IPS-18c (cell line): ENCODE measurements around the gene DCBLD1.
"Not testable (repeated sequence)": the region's sequence is repeated elsewhere in the genome, so short reads cannot be mapped to it uniquely, and the experiment has no call there.

Source experiments
- H3K4me3 ChIP-seq: 2 replicates; pipeline ENCODE4 v1.7.0; 2013; ENCODE audit warnings: low read depth, mild to moderate bottlenecking, low read length, moderate library complexity; ENCODE audit not compliant: insufficient read depth
- H3K9me3 ChIP-seq: one replicate; pipeline ENCODE4 v1.6.1; 2013; ENCODE audit warnings: mild to moderate bottlenecking, low read length, moderate library complexity; ENCODE audit not compliant: control insufficient read depth, insufficient read depth

The DCBLD1 gene

DNA sequence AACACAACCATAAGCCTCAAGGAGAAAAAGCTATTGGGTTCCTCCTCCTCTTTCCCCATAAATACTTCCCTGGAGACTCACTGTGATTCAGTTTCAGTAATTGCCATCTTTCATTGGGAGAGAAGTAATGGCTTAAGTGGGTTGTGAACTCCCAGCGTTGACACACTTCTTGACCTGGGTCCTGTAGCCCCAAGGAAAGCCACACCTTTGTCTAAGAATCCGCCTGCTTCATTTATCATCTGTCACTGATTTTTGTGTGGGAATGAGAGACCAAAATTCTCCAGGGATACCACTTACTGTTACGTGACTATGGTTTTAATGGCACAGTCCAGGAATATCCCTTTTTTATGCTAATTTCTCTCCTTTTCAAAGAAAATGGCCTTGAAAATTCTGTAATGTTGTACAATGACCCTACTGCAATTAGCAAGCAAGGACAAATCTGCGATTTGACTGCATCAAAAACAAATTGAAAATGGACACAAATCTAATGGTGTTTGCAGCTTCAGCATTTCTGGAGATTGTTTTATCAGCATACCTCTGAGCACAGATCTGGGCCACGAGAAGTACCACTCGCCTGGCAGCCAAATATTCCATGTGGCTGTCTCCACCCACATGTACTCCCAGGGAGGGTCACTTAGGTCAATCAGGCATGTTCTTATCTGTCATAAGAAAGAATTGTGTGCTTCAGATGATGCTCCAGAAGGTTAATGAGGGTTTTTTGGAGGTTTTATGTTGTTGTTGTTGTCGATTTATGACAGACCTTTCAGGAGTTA is 29.8 kb downstream of the DCBLD1 start:
- H3K9me3 ChIP-seq, result no peaks in the 10 kb centered on the region
- no peak overlapping the region for H3K4me3 ChIP-seq

DNA sequence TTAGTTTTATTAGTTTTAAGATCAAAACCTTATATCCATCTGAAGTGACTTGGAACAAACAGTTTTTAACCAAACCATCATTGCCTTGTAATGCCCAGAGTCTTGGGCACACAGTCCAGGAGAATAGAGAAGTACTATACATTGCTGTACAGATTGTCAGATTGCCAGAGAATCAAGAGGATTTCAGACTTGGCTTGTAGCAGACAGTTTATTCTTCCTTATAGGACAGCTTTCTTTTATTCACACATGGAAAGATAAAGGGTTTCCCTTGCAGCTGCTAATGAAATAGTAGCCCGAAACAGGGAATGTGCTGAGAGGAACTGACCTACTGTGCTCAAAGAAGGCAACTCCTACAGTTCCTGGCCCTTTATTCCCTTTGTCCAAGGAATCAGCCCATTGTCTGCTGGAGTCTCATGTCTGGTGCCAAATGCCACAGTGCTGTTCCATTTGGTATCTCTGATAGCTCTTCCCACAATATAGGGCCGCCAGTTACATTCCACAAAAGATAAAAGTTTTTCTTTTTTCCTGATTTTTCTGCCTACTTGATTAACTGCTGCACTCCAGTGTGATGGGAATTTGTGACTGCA is 30.6 kb downstream of the DCBLD1 start:
- Histone ChIP-seq H3K9me3 (no peaks in the 10 kb centered on the region), H3K4me3 (no peak overlapping the region)

DNA sequence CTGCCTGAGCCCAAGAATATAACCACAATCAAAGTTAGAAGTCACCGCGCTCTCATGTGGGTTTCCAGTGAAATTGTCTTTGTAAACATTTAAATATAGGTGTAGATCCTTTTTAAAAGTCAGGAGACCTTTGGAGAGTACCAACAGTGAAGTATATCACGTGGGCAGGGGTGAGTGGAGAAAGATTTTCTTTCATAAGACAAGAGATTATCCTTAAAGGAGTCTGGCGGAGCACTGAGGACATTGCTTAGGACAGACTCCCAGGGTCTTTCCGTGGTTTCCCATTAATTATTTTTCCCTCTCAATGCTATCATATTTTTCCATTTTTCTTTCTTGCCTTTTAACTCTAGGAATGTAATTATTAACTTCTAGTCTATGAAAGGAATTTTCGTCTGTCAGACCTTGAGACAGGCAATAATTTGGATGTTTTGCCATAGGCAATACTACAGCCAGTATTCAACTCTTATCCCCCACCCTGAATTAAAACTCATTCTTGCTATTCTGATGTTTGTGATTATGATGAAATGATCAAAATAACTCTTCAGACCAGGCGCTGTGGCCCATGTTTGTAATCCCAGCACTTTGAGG is 31.4 kb downstream of the DCBLD1 start:
- H3K4me3 ChIP-seq, result no peak overlapping the region
- no peaks in the 10 kb centered on the region for H3K9me3 ChIP-seq

DNA sequence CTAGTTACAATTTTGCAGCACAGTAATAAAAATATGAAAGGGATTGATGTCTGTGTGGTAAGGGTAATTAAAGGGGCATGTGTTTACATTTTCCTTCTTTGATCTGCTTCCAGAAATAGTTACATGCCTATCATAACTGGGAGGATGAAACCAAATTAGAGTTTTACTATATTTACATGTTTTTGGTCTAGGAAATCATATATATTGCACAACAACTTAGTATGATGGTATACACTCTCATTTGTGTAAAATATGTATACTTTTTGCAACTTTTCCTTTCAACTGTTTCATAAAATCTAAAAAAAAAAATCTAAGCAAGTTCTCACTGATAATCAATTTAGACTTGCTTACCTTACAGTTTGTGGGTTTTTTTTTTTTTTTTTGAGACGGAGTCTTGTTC is 32.2 kb downstream of the DCBLD1 start:
- H3K9me3 ChIP-seq, result no peaks in the 10 kb centered on the region
- H3K4me3 ChIP-seq, result no peak overlapping the region

DNA sequence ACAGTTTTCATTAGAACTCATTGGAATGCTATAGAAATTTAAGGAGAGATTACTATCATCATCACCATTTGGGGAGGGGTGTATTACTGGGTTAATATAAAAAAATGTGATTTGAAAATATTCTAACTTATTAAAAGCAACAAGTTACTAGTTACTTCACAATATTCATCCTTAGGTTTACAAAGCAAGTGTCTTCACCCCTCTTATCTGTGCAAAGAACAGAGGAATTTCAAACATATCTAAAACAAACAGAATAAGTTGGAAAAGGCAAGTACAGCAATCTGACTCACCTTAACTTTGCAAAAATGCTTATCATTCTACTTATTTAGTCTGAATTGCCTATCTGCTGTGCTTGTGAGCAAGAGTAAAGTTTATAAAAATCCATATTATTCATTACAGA is 32.9 kb downstream of the DCBLD1 start:
- Histone ChIP-seq H3K9me3 (no peaks in the 10 kb centered on the region), H3K4me3 (no peak overlapping the region)

DNA sequence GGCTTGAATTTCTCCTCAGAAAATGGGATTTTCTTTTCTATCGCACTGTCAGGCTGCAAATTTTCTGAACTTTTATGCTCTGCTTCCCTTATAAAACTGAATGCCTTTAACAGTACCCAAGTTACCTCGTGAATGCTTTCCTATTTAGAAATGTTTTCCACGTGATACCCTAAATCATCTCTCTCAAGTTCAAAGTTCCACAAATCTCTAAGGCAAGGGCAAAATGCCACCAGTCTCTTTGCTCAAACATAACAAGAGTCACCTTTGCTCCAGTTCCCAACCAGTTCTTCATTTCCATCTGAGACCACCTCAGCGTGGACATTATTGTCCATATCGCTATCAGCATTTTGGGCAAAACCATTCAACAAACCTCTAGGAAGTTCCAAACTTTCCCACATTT is 35.5 kb downstream of the DCBLD1 start:
- not testable (repeated sequence) for H3K4me3 ChIP-seq, H3K9me3 ChIP-seq

DNA sequence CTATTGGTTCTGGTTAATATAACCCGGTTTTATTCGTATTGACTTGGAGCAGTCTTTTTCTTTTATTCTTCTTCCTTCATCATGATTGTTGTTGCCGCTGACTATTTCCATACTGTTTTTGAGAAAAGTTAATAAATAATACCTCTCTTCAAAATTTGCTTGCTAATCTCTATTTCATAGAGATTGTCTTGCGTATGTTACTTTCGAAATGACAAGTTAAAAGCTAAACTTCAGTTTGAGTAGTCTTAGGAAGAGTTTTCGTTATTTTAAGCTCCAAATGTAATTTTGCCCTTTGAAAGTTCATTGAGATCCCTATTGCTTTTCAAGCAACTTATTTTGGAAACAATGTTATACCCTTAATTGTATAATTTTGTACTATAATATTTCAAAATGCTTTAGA is 36.4 kb downstream of the DCBLD1 start:
- Histone ChIP-seq H3K9me3 (no peaks in the 10 kb centered on the region), H3K4me3 (no peak overlapping the region)

DNA sequence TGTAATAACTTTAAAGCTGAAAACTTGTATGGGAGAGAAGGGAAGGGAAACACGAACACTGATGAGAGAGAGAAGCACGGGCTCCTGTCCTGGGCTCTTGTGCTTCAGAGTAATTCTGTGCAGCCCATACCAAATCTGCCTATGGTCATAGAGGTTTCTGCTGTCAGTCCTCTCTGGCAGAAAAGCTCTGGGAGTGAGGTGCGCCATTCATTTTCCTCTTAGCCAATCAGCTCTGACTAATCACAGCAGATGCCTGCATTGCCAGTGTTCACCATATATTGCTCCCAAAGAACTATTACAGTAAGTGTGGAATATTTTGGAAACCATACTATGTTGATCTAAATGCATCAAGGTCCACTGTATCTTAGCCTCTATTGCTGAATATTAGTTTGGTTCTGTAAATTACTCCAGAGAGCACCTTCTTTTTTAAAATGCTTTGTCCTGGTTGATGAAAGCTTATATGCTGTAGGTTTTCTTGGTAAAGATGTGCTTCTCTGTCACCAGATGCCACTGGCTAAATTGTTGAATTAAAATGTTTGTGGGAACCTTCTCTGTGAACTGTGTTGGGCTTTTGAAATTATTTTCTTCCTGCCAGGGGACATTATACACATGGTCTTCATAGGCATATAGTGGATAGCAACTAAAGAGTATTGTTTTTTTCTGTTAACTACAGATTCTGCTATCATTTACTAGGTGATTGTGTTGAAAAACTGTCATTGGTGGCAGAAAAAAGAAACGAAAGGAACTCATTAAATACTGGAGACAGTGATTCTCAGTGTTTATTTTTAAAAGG is 38.3 kb downstream of the DCBLD1 start:
- no peak overlapping the region for H3K4me3 ChIP-seq

DNA sequence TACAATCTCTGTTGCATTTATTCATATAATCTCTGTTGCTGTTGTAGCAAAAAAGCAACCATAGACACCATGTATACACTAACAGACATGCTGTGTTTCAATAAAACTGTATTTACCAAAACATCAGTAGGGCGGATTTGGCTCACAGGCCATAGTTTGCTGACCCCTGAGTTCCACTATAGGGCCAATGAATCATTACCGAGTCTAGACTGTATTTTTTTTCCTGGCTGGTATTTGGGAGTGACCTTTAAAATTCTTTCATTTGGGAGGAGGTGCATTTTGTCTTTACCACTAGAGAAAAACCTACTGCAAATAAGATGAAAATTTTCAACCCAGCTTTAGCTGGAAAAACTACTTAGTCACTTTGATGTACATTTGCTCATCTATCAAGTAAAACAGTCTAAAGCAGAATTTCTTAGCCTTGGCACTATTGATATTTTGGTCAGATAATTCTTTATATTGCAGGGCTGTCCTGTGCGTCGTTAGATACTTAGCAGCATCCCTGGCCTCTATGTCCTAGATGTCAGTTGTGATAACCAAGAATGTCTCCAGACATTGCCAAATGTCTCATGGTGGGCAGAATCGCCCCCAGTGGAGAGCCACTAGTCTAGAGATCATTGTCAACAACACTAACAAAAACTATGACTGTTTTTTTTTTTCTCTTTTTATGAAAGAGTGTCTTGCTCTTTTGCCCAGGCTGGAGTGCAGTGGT is 39.5 kb downstream of the DCBLD1 start:
- no peak overlapping the region for H3K4me3 ChIP-seq
- no peaks in the 10 kb centered on the region for H3K9me3 ChIP-seq

More for the DNA sequence above, 38.3 kb downstream of the DCBLD1 start:
- no peaks in the 10 kb centered on the region for H3K9me3 ChIP-seq

DNA sequence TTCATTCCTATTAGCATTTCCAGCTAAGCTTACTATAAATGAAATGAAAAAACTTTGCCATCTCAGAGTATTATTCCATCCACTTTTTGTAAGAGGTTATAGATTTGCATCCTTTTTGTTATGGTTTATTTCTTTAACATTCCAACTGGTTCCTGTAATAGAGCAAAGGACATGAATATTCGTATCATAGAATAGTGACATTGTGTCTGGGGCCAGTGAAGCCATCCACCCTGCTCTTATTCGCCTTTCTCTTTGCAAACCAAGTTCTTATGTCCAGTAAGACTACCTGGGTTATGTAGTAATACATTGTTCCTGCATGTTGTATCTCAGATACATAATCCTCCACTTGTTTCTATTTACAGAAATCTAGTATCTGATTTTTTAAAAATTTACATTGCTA is 43.1 kb downstream of the DCBLD1 start:
- Histone ChIP-seq H3K9me3 (no peaks in the 10 kb centered on the region), H3K4me3 (no peak overlapping the region)

DNA sequence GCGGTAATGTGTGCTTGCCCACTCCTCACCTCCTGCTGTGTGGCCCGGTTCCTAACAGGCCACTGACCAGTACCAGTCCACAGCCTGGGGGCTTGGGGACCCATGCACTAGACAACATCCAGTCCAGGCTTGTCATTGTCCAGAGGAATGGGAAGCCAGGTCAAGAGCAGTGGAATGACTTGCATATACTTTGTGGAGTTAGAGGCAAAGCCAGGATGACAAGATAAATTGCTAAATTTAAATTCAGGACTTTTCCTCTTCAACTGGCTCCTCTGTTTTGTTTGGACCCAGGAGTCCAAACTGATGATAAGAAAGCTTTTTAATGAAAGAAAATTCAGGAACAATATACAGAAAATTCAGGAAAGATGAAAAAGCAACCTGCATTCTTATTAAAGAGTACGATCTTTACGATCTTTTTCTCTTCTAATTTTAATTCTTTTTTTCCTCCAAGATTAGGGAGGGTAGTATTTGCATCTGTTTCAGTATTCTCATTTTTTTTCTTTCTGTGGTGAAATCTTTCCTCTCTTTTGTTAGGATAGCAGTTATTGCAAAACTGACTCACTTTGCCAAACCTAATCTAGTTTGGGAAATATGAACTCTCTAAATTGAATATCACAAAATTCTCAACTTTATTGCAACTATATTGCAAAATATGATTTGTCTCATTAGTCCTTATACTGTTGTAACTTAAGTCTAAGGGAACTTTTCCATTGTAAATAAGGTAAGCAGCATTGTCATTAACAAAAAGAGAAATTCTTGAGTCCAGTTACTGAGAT is 48.2 kb downstream of the DCBLD1 start:
- H3K4me3 ChIP-seq, result no peak overlapping the region
- no peaks in the 10 kb centered on the region for H3K9me3 ChIP-seq

DNA sequence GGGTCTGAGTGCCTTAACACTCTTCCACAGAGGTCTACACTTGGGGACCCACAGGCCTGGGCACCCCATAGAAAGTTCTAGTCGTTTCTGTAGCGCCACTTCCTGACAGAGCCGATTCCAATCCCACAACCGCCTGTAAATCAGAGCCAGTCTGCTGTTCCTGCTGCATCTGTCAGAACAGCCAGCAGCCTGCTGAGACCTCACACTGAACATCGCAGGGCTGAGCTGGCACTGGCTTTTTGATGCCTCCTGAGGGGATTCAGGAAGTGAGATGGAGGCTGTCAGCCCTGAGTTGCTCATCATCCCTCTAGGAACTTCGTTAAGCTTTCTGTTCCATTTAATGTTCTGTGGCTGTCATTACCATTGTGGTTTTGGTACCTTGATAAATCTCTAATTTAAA is 48.9 kb downstream of the DCBLD1 start:
- Histone ChIP-seq H3K9me3 (no peaks in the 10 kb centered on the region), H3K4me3 (no peak overlapping the region)

DNA sequence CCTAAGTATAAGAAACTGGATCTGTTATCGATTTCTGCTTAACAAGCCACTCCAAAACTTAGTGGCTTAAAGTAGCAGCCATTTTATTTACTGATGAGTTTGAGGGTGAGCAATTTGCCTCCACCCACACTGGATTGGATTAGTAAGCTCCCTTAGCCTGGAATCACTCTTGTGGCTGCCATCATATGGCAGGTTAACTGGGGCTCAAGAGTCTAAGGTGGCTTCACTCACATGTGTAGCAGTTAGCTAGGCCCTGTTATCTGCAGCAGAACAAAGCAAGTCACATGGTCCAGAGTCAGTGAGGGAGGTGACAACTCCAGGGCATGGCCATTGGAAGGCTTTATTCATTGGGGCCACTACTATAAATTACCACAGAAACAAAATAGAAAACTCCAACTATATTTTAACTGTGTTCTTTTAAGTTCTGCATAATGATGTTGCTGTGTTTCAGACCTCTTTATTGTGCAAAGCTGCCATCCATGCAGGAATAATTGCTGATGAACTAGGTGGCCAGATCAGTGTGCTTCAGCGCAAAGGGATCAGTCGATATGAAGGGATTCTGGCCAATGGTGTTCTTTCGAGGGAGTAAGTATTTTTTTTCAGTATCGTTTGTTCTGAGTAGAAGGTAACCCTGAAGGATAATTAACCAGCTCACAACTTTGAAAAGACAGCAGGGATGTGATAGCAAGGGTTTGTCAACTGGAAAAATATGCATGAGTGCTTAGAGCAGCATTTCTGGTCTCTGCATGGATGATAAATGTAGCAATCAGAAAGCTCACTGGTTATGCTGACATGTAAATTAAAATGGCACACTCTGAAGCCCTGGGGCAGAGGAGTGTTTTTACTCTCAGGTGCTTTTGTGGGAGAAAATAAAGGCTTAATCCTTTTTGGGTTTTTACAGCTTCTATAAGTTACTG is 49.6 kb downstream of the DCBLD1 start:
- no peaks in the 10 kb centered on the region for H3K9me3 ChIP-seq
- H3K4me3 ChIP-seq, result no peak overlapping the region

DNA sequence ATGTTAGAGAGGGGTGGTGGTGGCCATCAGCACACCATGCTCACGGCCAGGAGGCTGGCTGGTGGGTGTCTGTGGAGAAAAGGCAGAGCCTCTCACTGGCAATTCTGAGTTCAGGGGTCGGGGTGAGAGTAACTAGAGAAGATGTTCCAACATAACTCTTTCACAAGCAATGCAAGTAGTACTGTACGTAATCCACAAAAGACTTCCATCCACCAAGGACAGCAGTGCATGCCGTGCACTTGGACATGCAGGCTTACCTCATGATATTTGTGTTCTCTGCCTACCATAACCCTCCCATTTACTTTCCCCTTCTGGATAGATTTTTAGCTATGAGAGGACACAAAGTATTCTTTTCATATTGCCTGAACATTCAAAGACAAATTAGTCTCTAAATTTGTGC is 51.3 kb downstream of the DCBLD1 start:
- H3K4me3 ChIP-seq, result no peak overlapping the region

DNA sequence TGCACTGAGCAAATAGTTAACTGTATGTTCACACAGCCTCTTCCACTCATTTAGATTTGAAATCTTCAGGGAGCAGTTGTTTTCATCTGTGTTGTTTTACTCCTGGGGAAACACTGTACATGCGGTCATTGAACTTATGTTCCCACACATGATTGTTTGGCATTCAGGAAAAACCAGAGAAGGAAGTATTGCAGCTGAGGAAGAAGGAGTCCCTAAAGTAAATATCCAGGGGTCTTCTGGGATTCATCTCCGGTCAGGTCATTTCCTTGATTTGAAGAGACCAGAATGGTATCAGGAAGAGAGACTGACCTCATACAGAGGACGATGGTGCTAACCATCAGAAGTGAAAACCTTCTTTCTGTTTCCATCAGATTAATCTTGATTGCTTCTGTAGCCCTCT is 52.5 kb downstream of the DCBLD1 start:
- Histone ChIP-seq H3K9me3 (no peaks in the 10 kb centered on the region), H3K4me3 (no peak overlapping the region)

More for the DNA sequence above, 51.3 kb downstream of the DCBLD1 start:
- no peaks in the 10 kb centered on the region for H3K9me3 ChIP-seq

DNA sequence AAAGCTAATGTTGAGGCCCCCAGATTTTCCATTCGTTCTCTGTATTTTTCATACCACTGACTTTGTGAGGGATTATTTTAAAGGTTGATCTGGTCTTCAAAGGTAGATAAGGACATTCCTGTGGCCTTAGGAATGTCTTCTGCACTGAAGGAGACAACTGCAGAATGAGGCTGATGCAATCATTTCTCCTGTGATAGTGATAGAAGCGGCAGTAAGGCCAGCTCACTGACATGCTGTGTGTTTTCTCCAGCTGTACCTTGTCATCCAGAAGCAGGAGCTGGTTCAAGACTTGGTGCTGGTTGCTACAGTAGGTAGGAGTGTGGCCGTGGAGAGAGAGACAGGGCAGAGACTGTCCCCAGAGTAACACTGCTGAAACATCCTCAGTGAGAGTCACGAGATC is 53.8 kb downstream of the DCBLD1 start:
- no peak overlapping the region for H3K4me3 ChIP-seq
- H3K9me3 ChIP-seq, result no peaks in the 10 kb centered on the region
